CD4-positive, alpha-beta T cell treated with Interleukin-2 at 100 ng/mL for 4 hours (primary cell): ENCODE data around the gene DNAJC4.
"Not testable (repeated sequence)": the region's sequence is repeated elsewhere in the genome, so short reads cannot be mapped to it uniquely, and the experiment has no call there.

Experiments used
- DNase-seq: peaks from one replicate; pipeline ENCODE4 v3.0.0-alpha.2; 2020; ENCODE audit warnings: low spot score

Gene DNAJC4

GRCh38 chr11:64245797-64246620 is 15.7 kb downstream of the DNAJC4 start:
- DNase-seq = peak; percentile 84

- not testable (repeated sequence) for DNase-seq
These were observed 16.2 kb downstream of the DNAJC4 start for GRCh38 chr11:64246621-64246870.

- peak; percentile 78 for DNase-seq
These were observed 16.8 kb downstream of the DNAJC4 start, which contains the start of gene PPP1R14B for GRCh38 chr11:64246871-64247728. Gene PPP1R14B (minus strand): TSS chr11:64246943. CDS start chr11:64246673, 270 bp downstream.

- DNase-seq = no peak
These were observed 17.6 kb downstream of the DNAJC4 start for GRCh38 chr11:64247729-64248531.

- no peak for DNase-seq
These were observed 18.2 kb downstream of the DNAJC4 start for GRCh38 chr11:64248578-64248977.

GRCh38 chr11:64249038-64249437 is 18.7 kb downstream of the DNAJC4 start:
- no peak for DNase-seq

DNA sequence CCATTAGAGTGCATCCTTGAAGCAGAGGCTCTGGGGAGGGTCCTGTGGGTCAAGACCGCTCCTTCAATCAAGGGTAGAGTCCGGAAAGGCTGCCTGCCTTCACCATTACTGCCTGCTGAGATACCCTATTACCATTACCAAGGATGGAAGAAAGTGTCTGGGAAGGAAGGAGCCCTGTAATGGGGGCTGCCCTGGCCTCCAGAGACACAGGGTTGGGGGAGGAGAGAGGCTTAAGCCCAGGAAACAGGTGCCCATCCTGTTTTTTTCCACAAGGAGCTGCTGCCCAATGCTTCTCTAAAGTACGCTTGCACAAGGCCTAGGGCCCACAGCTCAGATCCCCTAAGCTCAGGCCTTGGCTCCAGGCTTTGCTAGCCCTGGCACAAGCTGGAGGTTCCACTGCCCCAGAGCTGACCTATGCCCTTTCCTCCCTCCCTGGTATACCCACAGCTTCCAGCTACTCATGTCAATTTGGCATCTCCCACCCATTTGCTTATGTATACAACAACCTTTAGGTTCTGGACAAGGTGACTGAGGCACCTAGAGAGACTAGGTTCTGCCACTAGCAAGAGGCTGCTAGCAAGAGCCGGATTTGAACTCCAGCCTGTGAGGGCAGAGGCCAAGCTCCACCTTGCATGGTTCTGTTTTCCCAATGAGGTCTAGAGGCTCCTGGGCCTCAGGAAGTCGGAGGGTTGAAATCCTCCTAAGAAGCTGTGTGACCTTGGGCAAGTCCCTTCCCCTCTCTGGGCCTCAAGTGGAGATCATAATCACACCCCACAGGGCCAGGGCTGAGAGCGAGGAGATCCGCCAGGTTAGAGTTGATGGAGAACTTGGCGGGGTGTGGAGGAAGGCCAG is 19.4 kb downstream of the DNAJC4 start:
- no peak for DNase-seq

DNA sequence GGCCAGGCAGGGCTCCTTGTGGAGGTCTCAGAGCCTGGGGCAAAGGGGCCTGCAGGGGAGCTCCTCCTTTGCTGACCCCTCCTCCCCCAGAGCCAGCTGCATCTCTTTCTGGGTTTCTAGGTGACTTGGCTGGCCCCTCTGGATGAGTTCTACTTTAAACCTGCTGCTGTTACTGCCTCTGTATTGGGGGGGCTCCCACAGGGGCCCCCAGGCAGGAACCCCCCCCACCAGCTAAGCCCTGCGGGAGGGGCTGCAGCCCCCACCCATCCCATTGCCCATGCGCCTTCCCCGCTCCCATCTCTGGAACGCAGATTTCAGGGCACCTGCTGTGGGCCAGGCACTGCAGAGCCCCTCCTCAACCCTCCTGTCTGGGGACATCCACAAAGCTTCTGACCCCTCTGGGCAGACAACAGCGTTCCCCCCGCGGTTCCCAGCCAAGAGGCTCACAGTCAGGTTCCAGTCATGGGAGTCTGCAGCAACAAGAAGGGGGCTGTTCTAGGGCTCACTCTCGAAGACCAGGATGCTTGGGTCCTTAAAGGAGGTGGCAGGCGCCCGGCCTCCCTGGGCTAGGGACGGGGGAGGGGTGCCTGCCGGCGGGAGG is 20.2 kb downstream of the DNAJC4 start:
- no peak for DNase-seq

DNA sequence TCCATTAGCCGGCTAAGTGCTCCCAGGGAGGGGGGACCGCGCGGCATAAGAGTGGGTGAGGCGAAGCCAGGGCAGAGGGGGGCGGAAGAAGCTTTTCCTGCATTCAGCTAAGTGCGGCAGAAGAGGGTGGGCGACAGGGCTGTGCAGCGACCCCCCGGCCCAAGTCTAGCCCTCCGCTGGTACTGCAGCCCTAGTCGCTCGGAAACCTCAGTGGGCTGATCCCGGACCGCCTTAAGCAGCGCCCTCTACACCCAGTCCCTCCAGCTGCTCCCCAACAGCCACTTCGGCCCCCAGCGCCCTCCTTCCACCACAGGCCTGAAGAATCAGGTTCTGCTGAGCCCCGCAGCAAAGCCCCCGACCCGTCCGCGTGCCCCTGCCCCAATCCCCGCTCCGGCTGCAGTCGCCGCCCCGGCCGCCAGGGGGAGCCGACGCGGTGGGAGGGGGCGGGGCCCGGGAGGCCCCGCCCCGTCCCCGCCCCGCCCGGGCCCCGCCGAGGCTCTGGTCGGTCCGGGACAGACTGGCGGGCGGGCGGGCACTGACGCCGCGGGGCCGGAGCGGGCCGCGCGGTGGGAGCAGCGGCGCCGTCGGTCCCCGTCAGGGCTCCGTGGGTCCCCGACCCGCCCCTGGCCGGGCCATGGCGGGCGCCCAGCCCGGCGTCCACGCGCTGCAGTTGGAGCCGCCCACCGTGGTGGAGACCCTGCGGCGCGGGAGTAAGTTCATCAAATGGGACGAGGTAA is 20.8 kb downstream of the DNAJC4 start, which contains the start of gene PLCB3:
Gene PLCB3, plus strand, starts transcription at position 515 of the 737 bp plus-strand sequence. Its CDS starts 120 bp downstream, at position 635.
- DNase-seq = peak; percentile 60

DNA sequence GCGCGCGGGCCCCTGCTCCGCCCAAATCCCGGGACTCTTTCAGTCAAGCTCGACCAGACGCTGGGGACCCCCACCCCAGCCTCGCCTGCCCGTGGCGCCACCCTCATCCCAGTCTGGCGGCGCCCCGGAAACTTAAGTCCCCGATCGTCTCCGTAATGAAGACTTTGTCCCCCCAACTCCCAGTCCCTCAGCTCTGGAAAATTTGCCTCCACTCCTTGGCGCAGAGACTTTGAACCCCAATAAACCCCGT is 21.3 kb downstream of the DNAJC4 start:
- no peak for DNase-seq

DNA sequence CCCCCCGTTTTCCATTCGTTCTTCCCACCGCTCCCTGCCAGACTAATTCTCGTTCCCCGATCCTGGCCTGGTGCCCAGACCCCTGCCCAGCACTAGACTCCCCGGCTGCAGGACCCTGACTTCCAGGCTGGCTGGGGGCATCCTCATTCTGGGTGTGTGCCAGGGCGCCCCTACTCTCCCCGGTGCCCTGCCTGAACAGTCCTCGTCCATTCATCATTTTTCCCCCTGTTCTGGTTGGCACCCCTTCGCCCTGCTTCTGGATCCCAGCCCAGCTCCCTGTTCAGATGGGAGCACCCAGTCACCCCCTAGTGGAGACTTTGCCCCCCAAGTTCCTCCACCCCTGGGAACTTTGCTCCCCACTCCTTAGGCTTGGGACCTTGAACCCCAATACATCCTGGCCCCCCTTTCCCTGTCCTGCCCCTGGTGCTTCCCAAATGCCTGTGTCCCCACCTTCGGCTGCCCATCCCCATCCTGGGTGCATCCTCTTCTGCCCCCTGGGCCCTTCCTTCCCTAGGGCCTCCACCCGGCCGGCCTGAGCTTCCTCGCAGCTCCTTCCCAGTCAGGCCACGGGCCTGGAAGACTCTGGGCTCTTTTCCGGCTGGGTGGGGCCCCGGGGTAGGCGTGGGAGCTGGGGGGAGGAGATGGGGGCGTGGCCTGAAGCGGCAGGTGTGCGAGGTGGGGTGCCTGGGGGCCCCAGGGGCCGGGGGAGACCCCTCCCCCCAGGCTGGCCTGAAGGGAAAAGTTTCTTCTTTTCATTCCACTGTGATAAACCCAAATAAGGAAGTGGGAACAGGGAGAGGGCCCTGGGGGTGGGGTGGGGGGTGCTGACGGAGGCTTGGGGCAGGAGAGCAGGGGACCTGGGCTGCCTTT is 21.9 kb downstream of the DNAJC4 start:
- no peak for DNase-seq

- no peak for DNase-seq
These were observed 22.7 kb downstream of the DNAJC4 start for GRCh38 chr11:64253043-64253442.

- no peak for DNase-seq
These were observed 23.1 kb downstream of the DNAJC4 start for GRCh38 chr11:64253481-64253880.

DNA sequence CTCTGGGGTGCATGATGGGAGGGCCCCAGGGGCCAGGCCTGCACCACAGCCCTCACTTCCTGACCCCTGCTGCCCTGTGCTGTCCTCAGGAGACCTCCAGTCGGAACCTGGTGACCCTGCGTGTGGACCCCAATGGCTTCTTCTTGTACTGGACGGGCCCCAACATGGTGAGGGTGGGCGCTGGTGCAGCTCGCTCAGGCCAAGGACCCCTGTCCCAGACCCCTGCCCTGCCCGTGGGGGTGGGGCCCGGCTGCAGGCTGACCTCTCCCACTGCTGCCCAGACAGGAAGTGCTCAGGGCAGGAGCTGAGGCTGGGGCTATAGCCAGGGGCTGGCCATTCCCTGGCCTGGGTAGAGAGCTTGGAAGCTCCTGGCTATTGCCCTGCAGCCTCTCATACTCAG is 24.0 kb downstream of the DNAJC4 start:
- DNase-seq = no peak

DNA sequence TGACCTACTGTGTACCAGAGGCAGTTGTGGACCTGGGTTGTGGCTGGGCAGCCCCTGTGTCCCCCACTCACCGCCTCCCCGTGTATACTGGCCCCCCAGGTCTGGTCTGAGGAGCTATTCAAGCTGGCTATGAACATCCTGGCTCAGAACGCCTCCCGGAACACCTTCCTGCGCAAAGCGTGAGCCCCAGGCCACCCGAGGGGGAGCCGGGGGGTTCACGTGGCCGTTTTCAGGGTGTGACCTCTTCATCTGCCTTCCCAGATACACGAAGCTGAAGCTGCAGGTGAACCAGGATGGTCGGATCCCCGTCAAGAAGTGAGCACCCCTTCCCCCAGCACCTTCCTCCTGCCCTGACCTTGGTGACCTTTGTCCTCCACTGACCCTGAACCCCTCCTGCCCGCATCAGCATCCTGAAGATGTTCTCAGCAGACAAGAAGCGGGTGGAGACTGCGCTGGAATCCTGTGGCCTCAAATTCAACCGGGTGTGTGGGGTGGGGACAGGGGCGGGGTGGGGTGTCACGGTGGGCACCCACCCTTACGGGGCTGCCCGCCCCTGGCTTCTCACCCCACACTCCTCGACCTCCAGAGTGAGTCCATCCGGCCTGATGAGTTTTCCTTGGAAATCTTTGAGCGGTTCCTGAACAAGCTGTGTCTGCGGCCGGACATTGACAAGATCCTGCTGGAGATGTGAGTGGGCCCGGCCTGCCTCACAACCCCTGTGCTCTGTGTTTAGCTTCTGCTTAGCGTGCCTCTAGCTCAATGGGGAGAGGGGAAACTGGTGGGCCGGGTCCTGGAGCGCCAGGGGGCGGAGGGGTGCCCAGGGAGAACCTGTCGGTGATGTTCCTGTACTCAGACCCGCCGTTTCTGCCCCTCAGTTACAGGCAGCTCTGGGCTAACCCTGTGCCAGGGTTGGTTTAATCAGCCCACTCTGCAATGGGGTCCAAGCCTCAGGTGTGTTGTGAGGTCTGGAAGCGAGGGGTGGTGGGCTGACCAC is 25.1 kb downstream of the DNAJC4 start:
- no peak for DNase-seq

DNA sequence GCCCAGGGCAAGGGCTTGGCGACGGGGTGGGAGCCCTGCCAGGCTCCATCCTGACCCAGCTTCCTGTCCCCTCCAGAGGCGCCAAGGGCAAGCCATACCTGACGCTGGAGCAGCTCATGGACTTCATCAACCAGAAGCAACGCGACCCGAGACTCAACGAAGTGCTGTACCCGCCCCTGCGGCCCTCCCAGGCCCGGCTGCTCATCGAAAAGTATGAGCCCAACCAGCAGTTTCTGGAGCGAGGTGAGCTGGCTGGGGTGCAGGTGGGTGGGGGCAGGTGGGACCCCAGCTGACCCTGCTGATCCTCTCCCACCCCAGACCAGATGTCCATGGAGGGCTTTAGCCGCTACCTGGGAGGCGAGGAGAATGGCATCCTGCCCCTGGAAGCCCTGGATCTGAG is 26.0 kb downstream of the DNAJC4 start:
- DNase-seq = no peak

DNA sequence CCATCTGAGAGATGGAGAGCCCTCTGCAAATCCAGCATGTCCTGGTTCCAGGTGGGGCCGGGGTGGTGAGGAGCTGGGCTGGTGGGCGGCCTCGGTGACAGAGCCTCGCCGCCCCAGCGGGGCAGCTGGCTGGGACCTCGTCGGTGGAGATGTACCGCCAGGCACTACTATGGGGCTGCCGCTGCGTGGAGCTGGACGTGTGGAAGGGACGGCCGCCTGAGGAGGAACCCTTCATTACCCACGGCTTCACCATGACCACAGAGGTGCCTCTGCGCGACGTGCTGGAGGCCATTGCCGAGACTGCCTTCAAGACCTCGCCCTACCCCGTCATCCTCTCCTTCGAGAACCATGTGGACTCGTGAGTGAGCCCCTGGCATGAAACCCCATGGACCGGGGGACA is 28.0 kb downstream of the DNAJC4 start:
- no peak for DNase-seq

- DNase-seq = no peak
These were observed 28.7 kb downstream of the DNAJC4 start for GRCh38 chr11:64258946-64259532.
